NT2/D1 (cell line): ENCODE results near the gene RNU6-9.
A peak's percentile ranks its signal among the peaks of the same experiment; 100 is the strongest.

Experiments used
- DNase-seq: peaks from one replicate; pipeline ENCODE4 v3.0.0-alpha.2; 2011; ENCODE audit warnings: low read depth, low spot score
- H3K27me3 ChIP-seq: 2 replicates; pipeline ENCODE4 v1.6.0; 2011; ENCODE audit warnings: mild to moderate bottlenecking; ENCODE audit not compliant: insufficient read length, insufficient read depth
- H3K36me3 ChIP-seq: 2 replicates; pipeline ENCODE4 v1.6.1; 2011; ENCODE audit warnings: mild to moderate bottlenecking, low read length, mixed read lengths; ENCODE audit not compliant: insufficient read depth, insufficient read length
- H3K4me1 ChIP-seq: 2 replicates; pipeline ENCODE4 v1.5.1; 2011; ENCODE audit not compliant: insufficient read depth, insufficient read length
- H3K4me3 ChIP-seq: 2 replicates; pipeline ENCODE4 v1.5.1; 2011; ENCODE audit warnings: low read depth; ENCODE audit not compliant: insufficient read length
- H3K9ac ChIP-seq: 2 replicates; pipeline ENCODE4 v1.6.0; 2011; ENCODE audit warnings: low read depth; ENCODE audit not compliant: insufficient read length
- H3K9me3 ChIP-seq: 2 replicates; pipeline ENCODE4 v1.5.1; 2011; ENCODE audit warnings: mild to moderate bottlenecking, low read length; ENCODE audit not compliant: insufficient read depth
- SUZ12 ChIP-seq: IDR thresholded peaks from 2 replicates; pipeline ENCODE4 v1.6.1; 2011; ENCODE audit not compliant: insufficient read length, insufficient read depth; ENCODE audit errors: extremely low read depth
- YY1 ChIP-seq: IDR thresholded peaks from 2 replicates; pipeline ENCODE4 v1.6.1; 2011; ENCODE audit not compliant: insufficient read length, insufficient read depth
- ZNF274 ChIP-seq: IDR thresholded peaks from 2 replicates; pipeline ENCODE4 v1.6.1; 2011; ENCODE audit warnings: mild to moderate bottlenecking, low read depth, low read length

RNU6-9 gene

GRCh38 chr19:883661-884211, 9.5 kb upstream of the RNU6-9 start:
- no peak overlapping the region for H3K4me3 ChIP-seq
- H3K4me1 ChIP-seq = peaks cover 7% of the 10 kb centered on the region
- DNase-seq = no peak
- H3K9ac ChIP-seq = no peak overlapping the region
- peaks cover 88% of the 10 kb centered on the region for H3K36me3 ChIP-seq
- no peak for TF ChIP-seq YY1
- TF ChIP-seq ZNF274 = no peak
- TF ChIP-seq SUZ12 = no peak
- no peaks in the 10 kb centered on the region for H3K27me3 ChIP-seq
- peaks cover 6% of the 10 kb centered on the region; the same call in 1 of the 2 replicates for H3K9me3 ChIP-seq

- H3K4me3 ChIP-seq = no peak overlapping the region
- DNase-seq = no peak
- peaks cover 91% of the 10 kb centered on the region for H3K36me3 ChIP-seq
- TF ChIP-seq YY1 (no peak), SUZ12 (no peak), ZNF274 (no peak)
- peaks cover 6% of the 10 kb centered on the region; the same call in 1 of the 2 replicates for H3K9me3 ChIP-seq
- H3K4me1 ChIP-seq = peaks cover 7% of the 10 kb centered on the region
- no peaks in the 10 kb centered on the region for H3K27me3 ChIP-seq
- peak overlapping the region; percentile 42 for H3K9ac ChIP-seq
Measured at GRCh38 chr19:884420-885211, 8.7 kb upstream of the RNU6-9 start.

DNA sequence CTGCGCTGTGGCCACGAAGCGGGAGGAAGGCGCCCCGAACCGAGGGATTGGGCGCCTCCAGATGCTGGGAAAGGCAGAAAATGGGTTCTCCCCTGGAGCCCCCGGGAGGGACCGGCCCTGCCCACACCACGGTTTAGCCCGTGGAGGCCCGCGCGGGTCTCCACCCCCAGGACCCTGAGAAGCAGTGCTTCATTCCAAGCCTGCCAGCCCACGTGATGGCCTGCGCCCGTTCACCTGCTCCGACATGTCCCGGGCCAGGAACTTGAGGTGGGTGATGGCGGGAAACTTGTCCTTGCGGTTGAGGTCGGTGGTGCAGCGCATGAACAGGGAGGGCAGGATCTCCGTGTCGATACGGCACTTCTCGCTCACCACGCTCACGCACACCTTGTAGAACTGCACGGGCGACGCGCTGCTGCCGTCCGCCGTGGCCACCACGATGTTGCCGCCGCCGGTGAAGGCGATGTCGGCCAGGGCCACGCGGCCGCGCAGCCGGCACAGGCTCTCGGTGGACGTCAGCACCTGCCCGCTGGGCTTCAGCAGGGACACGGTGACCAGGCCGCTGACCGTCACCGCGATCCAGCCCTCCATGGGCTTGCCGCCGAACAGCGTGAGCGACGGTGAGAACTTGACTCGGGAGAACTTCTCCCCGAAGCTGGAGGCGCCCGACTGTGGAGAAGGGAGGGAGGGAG, 7.6 kb upstream of the RNU6-9 start:
- Histone ChIP-seq H3K9ac (no peak overlapping the region), H3K4me1 (peaks cover 7% of the 10 kb centered on the region), H3K36me3 (peaks cover 96% of the 10 kb centered on the region), H3K4me3 (no peak overlapping the region), H3K9me3 (peaks cover 6% of the 10 kb centered on the region; the same call in 1 of the 2 replicates), H3K27me3 (no peaks in the 10 kb centered on the region)
- TF ChIP-seq YY1 (no peak), ZNF274 (no peak), SUZ12 (no peak)
- DNase-seq = no peak

GRCh38 chr19:887072-887471, 6.2 kb upstream of the RNU6-9 start:
- DNase-seq = no peak
- no peak for TF ChIP-seq YY1
- no peak for TF ChIP-seq SUZ12
- TF ChIP-seq ZNF274 = no peak
- Histone ChIP-seq H3K9me3 (no peaks in the 10 kb centered on the region), H3K27me3 (no peaks in the 10 kb centered on the region), H3K9ac (no peak overlapping the region), H3K36me3 (peaks cover 87% of the 10 kb centered on the region), H3K4me3 (no peak overlapping the region), H3K4me1 (peaks cover 7% of the 10 kb centered on the region)

GRCh38 chr19:887599-887998, 5.7 kb upstream of the RNU6-9 start:
- no peak for TF ChIP-seq YY1
- no peak for TF ChIP-seq SUZ12
- no peak for TF ChIP-seq ZNF274
- Histone ChIP-seq H3K9me3 (no peaks in the 10 kb centered on the region), H3K36me3 (peaks cover 82% of the 10 kb centered on the region), H3K4me3 (no peak overlapping the region), H3K27me3 (no peaks in the 10 kb centered on the region), H3K4me1 (peaks cover 7% of the 10 kb centered on the region), H3K9ac (no peak overlapping the region)
- no peak for DNase-seq

GRCh38 chr19:888581-889385, 4.5 kb upstream of the RNU6-9 start:
- Histone ChIP-seq H3K9ac (peak overlapping the region; percentile 64), H3K4me3 (no peak overlapping the region), H3K4me1 (peaks cover 7% of the 10 kb centered on the region), H3K27me3 (no peaks in the 10 kb centered on the region), H3K36me3 (peaks cover 70% of the 10 kb centered on the region), H3K9me3 (no peaks in the 10 kb centered on the region)
- TF ChIP-seq SUZ12 (no peak), YY1 (no peak), ZNF274 (no peak)
- DNase-seq = no peak
